ENCODE data around the gene DAGLA.

DNA sequence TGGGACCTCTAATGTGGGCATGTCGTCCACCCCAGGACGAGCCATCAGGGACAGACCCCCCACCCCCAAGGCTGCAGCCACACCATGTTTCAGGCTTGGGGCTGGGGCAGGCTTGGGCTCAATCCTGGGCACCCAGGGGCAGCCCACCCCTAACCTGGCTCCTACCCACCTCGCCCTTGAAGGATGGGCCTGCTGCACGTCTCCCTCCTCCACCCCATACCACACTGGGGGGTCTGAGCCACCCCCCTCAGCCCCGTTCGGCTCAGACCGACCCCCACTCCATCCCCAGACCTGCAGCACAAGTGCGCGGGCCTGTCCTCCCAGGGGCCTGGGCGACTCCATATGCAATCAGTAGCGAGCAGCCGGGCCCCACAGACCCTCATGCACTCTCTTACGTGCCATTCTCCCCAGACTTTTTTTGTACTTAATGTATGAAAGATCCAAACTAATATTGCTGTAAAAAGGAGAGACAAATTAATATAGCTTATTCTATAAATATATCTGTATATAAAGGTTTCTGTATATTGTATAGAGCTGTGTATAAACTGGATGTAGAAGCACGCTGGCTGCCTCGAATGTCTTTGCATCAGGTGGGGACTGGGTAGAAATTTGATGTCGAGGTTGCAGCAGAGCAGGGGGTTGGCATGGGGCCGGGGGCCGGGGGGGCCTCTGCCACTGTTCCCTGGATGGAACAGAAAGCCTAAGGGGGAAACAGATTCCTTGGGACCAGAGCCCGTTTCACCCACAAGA lies 66.4 kb downstream of the DAGLA start:
- no peak for TF ChIP-seq CTCF (IDR thresholded peaks at IDR 0.05)
- no peak for TF ChIP-seq POLR2A (IDR thresholded peaks at IDR 0.05)
